Stimulated activated CD4-positive, alpha-beta T cell treated with anti-CD3 and anti-CD28 coated beads, Interleukin-4, amount 100 ng/mL, for 1 hour (primary cell): ENCODE data around the gene CLCN2.
"Not testable (repeated sequence)": the region's sequence is repeated elsewhere in the genome, so short reads cannot be mapped to it uniquely, and the experiment has no call there.

Source experiments
- DNase-seq: peaks from one replicate; pipeline ENCODE4 v3.0.0-alpha.2; 2020

CLCN2 gene

GRCh38 chr3:184343200-184343876 is 18.1 kb downstream of the CLCN2 start:
- DNase-seq, result no peak

GRCh38 chr3:184341925-184342324 is 19.5 kb downstream of the CLCN2 start:
- no peak for DNase-seq

- not testable (repeated sequence) for DNase-seq
These were observed 21.8 kb downstream of the CLCN2 start for GRCh38 chr3:184339451-184340135.

- DNase-seq, result no peak
These were observed 22.4 kb downstream of the CLCN2 start for GRCh38 chr3:184339001-184339400.

- no peak for DNase-seq
These were observed 22.9 kb downstream of the CLCN2 start for GRCh38 chr3:184338511-184338945.

GRCh38 chr3:184337981-184338380 is 23.4 kb downstream of the CLCN2 start:
- no peak for DNase-seq

GRCh38 chr3:184337399-184337714 is 24.0 kb downstream of the CLCN2 start, which contains the start of gene FAM131A:
Gene FAM131A, plus strand, starts transcription at chr3:184337600. Its CDS starts 31 bp downstream, at chr3:184337631.
- no peak for DNase-seq

- DNase-seq, result no peak
These were observed 24.6 kb downstream of the CLCN2 start for GRCh38 chr3:184336547-184337398.

GRCh38 chr3:184335661-184336546 is 25.5 kb downstream of the CLCN2 start:
- DNase-seq, result peak; percentile 89

GRCh38 chr3:184335291-184335660 is 26.1 kb downstream of the CLCN2 start:
- no peak for DNase-seq

GRCh38 chr3:184334470-184335158 is 26.8 kb downstream of the CLCN2 start:
- peak; percentile 32 for DNase-seq

- DNase-seq, result no peak
These were observed 27.7 kb downstream of the CLCN2 start for GRCh38 chr3:184333700-184334099.

- DNase-seq, result no peak
These were observed 28.2 kb downstream of the CLCN2 start for GRCh38 chr3:184333190-184333589.

GRCh38 chr3:184332370-184333090 is 28.9 kb downstream of the CLCN2 start:
- DNase-seq, result no peak

GRCh38 chr3:184328516-184328915 is 32.9 kb downstream of the CLCN2 start:
- no peak for DNase-seq

- DNase-seq, result no peak
These were observed 34.2 kb downstream of the CLCN2 start for GRCh38 chr3:184327171-184327570.

- peak; percentile 49 for DNase-seq
These were observed 35.6 kb downstream of the CLCN2 start for GRCh38 chr3:184325715-184326369.

- no peak for DNase-seq
These were observed 36.1 kb downstream of the CLCN2 start for GRCh38 chr3:184325269-184325668.

- DNase-seq, result no peak
These were observed 37.7 kb downstream of the CLCN2 start for GRCh38 chr3:184323696-184324095.

- DNase-seq, result no peak
These were observed 38.5 kb downstream of the CLCN2 start for GRCh38 chr3:184322731-184323487.
